Tibial artery (tissue), 4 donors: ENCODE data around the gene HSP90AB1.

Experiments used
- DNase-seq, 2 donors: peaks; one replicate each; pipeline ENCODE4 v3.0.0-alpha.2; 2019
- H3K27ac ChIP-seq, 2 donors: fragments of 200-600 bp; sonication (generic) in 1 of 2; 1 replicate in 1 of 2; 2 replicates in 1 of 2; pipeline ENCODE4 v1.5.1; 2018 to 2019; ENCODE audit warnings: mild to moderate bottlenecking in 1 of 2
- H3K27me3 ChIP-seq, 2 donors: fragments of 200-600 bp; sonication (generic) in 1 of 2; one replicate each; pipeline versions ENCODE4 v1.5.1 to v1.6.0; 2016 to 2019
- H3K36me3 ChIP-seq, 3 donors: fragments of 200-600 bp; sonication (generic) in 2 of 3; one replicate each; pipeline ENCODE4 v1.5.1; 2016 to 2019; ENCODE audit warnings: mild to moderate bottlenecking in 2 of 3
- H3K4me1 ChIP-seq, 4 donors: fragments of 200-600 bp; sonication (generic) in 2 of 4; 1 replicate in 3 of 4; 2 replicates in 1 of 4; pipeline ENCODE4 v1.5.1; 2016 to 2019
- H3K4me3 ChIP-seq, 2 donors: fragments of 200-600 bp; sonication (generic) in 1 of 2; 1 replicate in 1 of 2; 2 replicates in 1 of 2; pipeline ENCODE4 v1.5.1; 2018 to 2019; ENCODE audit warnings: mild to moderate bottlenecking in 2 of 2
- H3K9me3 ChIP-seq, 3 donors: fragments of 200-600 bp; sonication (generic) in 1 of 3; one replicate each; pipeline ENCODE4 v1.5.1; 2016 to 2019
- CTCF ChIP-seq, 2 experiments: fragments of 200-600 bp in 1 of 2; fragments of 450-650 bp in 1 of 2; IDR thresholded peaks; one replicate each; pipeline ENCODE4 v1.5.1; 2017 to 2019; ENCODE audit warnings: antibody characterized with exemption in 2 of 2, mild to moderate bottlenecking in 1 of 2, moderate library complexity in 1 of 2
- intact Hi-C: fragments of 100-400 bp; cut with DNase I; formaldehyde crosslinking; loops from one replicate; pipeline ENCODE4 v1.15.0; 2023; ENCODE audit warnings: low total_unique reads

The HSP90AB1 gene

GRCh38 chr6:44286285-44286565 is 39.3 kb downstream of the HSP90AB1 start:
- Histone ChIP-seq H3K4me1 (peaks cover 0 to 8% (median 0%) of the 10 kb centered on the region in 4 donors), H3K9me3 (no peaks in the 10 kb centered on the region), H3K4me3 (no peak overlapping the region), H3K27ac (no peak overlapping the region), H3K36me3 (no peaks in the 10 kb centered on the region), H3K27me3 (peaks cover 0 to 36% of the 10 kb centered on the region in 2 donors)
- DNase-seq = no peak
- intact Hi-C loops = no loop called here
- no peak for TF ChIP-seq CTCF (IDR thresholded peaks at IDR 0.05)

GRCh38 chr6:44286747-44287146 is 39.8 kb downstream of the HSP90AB1 start:
- H3K4me1 ChIP-seq = peaks cover 0 to 8% (median 0%) of the 10 kb centered on the region in 4 donors
- no peak for DNase-seq
- no peak for TF ChIP-seq CTCF (IDR thresholded peaks at IDR 0.05)
- H3K27ac ChIP-seq = no peak overlapping the region
- H3K27me3 ChIP-seq = peaks cover 0 to 41% of the 10 kb centered on the region in 2 donors
- H3K36me3 ChIP-seq = no peaks in the 10 kb centered on the region
- intact Hi-C loops = no loop called here
- H3K4me3 ChIP-seq = no peak overlapping the region
- H3K9me3 ChIP-seq = no peaks in the 10 kb centered on the region

- intact Hi-C loops = no loop called here
- Histone ChIP-seq H3K36me3 (no peaks in the 10 kb centered on the region), H3K9me3 (no peaks in the 10 kb centered on the region), H3K27me3 (peaks cover 0 to 71% of the 10 kb centered on the region in 2 donors), H3K27ac (no peak overlapping the region), H3K4me1 (peaks cover 0 to 8% (median 0%) of the 10 kb centered on the region in 4 donors), H3K4me3 (no peak overlapping the region)
- no peak for DNase-seq
- TF ChIP-seq CTCF (IDR thresholded peaks at IDR 0.05) = no peak
Measured at GRCh38 chr6:44289726-44290260, 42.9 kb downstream of the HSP90AB1 start.

- DNase-seq = no peak
- Histone ChIP-seq H3K36me3 (no peaks in the 10 kb centered on the region), H3K9me3 (no peaks in the 10 kb centered on the region), H3K4me1 (peaks cover 0 to 9% (median under 1%) of the 10 kb centered on the region in 4 donors), H3K27me3 (peaks cover 0 to 78% of the 10 kb centered on the region in 2 donors), H3K4me3 (no peak overlapping the region), H3K27ac (no peak overlapping the region)
- intact Hi-C loops = no loop called here
- TF ChIP-seq CTCF (IDR thresholded peaks at IDR 0.05) = no peak
Measured at GRCh38 chr6:44291841-44292240, 44.9 kb downstream of the HSP90AB1 start.

GRCh38 chr6:44292661-44293365 is 45.9 kb downstream of the HSP90AB1 start:
- Histone ChIP-seq H3K36me3 (no peaks in the 10 kb centered on the region), H3K27me3 (peaks cover 0 to 81% of the 10 kb centered on the region in 2 donors)
- no peak for DNase-seq

More at GRCh38 chr6:44292661-44293365, 45.9 kb downstream of the HSP90AB1 start:
- no peaks in the 10 kb centered on the region for H3K9me3 ChIP-seq
- no peak for TF ChIP-seq CTCF (IDR thresholded peaks at IDR 0.05)
- no peak overlapping the region for H3K27ac ChIP-seq
- intact Hi-C loops = no loop called here
- H3K4me3 ChIP-seq = no peak overlapping the region
- H3K4me1 ChIP-seq = peaks cover 0 to 19% (median 9%) of the 10 kb centered on the region in 4 donors
